ENCODE measurements around the gene CBX4. TPM values are rescaled to one million over a fixed set of nuclear protein-coding genes. Genes with fewer than 3 reads are reported as not detected.

The CBX4 gene
- total and polyA plus RNA-seq, 7 donors = 3.5 to 14.2 (median 7.6) TPM

Other genes with a start within 250 kb of the CBX4 start
- 10 to 100 TPM; 30.1 to 82.9 (median 49.5) TPM for gene RBFOX3, start 228.4 kb downstream of the CBX4 start, total RNA-seq
- 1 to 10 TPM in 2 of 3 donors, not detected in 1; 1.2 to 2.4 TPM for gene RBFOX3, start 228.4 kb downstream of the CBX4 start, polyA plus RNA-seq
- gene ENPP7, start 108.5 kb downstream of the CBX4 start, total RNA-seq = not detected
- not detected for gene ENPP7, start 108.5 kb downstream of the CBX4 start, polyA plus RNA-seq
- gene CBX2, start 61.3 kb downstream of the CBX4 start, total RNA-seq = under 1 TPM in 3 of 4 donors, not detected in 1; 0.33 to 0.95 (median 0.36) TPM
- gene CBX2, start 61.3 kb downstream of the CBX4 start, polyA plus RNA-seq = 1 to 10 TPM in 1 of 3 donors, under 1 TPM in 2; under 0.01 to 2.0 (median 0.23) TPM
- 1 to 10 TPM in 2 of 4 donors, under 1 TPM in 2; 0.28 to 1.8 (median 1.2) TPM for gene CBX8, start 42.4 kb downstream of the CBX4 start, total RNA-seq
- gene CBX8, start 42.4 kb downstream of the CBX4 start, polyA plus RNA-seq = 1 to 10 TPM; 2.4 to 5.6 (median 4.9) TPM
- gene TBC1D16, start 196.4 kb upstream of the CBX4 start, total RNA-seq = 10 to 100 TPM; 15.1 to 21.9 (median 16.2) TPM
- 10 to 100 TPM in 1 of 3 donors, 1 to 10 TPM in 2; 3.6 to 17.2 (median 4.2) TPM for gene TBC1D16, start 196.4 kb upstream of the CBX4 start, polyA plus RNA-seq
- 10 to 100 TPM in 1 of 4 donors, 1 to 10 TPM in 3; 5.3 to 25.8 (median 6.4) TPM for gene CCDC40, start 197.2 kb upstream of the CBX4 start, total RNA-seq
- 1 to 10 TPM in 1 of 3 donors, not detected in 2; 1.4 TPM for gene CCDC40, start 197.2 kb upstream of the CBX4 start, polyA plus RNA-seq